Smooth muscle cell of trachea (primary cell): Measurements from ENCODE around the gene MORF4L2. TPM values are rescaled to one million over a fixed set of nuclear protein-coding genes. Genes with fewer than 3 reads are reported as not detected.

Source experiments
- total RNA-seq: library from RNA; depleted of rRNA; stranded (reverse); fragments of >200 nt; gene quantifications from 2 replicates; pipeline ENCODE4 v1.2.1, GENCODE V29; 2014

Gene MORF4L2, protein sequence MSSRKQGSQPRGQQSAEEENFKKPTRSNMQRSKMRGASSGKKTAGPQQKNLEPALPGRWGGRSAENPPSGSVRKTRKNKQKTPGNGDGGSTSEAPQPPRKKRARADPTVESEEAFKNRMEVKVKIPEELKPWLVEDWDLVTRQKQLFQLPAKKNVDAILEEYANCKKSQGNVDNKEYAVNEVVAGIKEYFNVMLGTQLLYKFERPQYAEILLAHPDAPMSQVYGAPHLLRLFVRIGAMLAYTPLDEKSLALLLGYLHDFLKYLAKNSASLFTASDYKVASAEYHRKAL
- total RNA-seq, result 396 and 849 TPM in 2 replicates

GRCh38 chrX:103686199-103687072, at the start of gene MORF4L2:
TSS of gene MORF4L2 (minus strand) at chrX:103686699. CDS start at chrX:103677027, 9,672 bp downstream.

DNA sequence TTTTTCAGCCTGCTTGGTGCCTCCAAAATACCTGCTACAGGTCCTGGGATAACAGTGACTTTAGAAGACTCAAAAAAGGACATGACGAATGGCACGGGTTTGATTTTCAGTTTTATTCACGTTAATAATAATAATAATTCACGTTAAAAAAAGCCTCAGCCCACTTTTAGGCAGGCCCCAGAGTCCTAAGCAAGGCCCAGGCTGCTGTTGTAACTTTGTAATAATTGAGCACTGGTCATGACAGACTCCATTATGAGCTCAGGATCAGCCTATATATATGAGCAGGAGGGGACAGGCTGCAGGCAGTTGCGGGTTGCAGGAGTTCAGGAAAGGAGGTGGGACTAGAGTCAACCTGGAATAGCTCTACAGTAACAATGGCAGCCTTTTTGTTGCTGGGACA, 24.1 kb upstream of the MORF4L2 start, which contains the start of gene TMEM31:
TMEM31 (plus strand) TSS at position 301 of the 400 bp plus-strand sequence. CDS start 1,350 bp downstream, outside the sequence.

GRCh38 chrX:103628386-103629317, 57.8 kb downstream of the MORF4L2 start, which contains the start of gene TCEAL1:
TSS of gene TCEAL1 (plus strand) at chrX:103628975. CDS start at chrX:103629917, 942 bp downstream.

Other genes starting within 250 kb of the MORF4L2 start
- gene RAB40A, start 167.2 kb downstream of the MORF4L2 start, total RNA-seq, result under 0.01 and 0.15 TPM in 2 replicates
- gene TCEAL4, start 101.2 kb downstream of the MORF4L2 start, total RNA-seq, result 32.6 and 43.5 TPM in 2 replicates
- 15.5 and 17.7 TPM in 2 replicates for gene TCEAL3, start 78.7 kb downstream of the MORF4L2 start, total RNA-seq
- 20.5 and 30.8 TPM in 2 replicates for gene TCEAL1, start 57.7 kb downstream of the MORF4L2 start, total RNA-seq
- gene TMEM31, start 24.2 kb upstream of the MORF4L2 start, total RNA-seq, result 0.17 TPM in 1 of 2 replicates, not detected in the other
- 0.44 and 1.5 TPM in 2 replicates for gene PLP1, start 90.1 kb upstream of the MORF4L2 start, total RNA-seq
- gene RAB9B, start 145.6 kb upstream of the MORF4L2 start, total RNA-seq, result 0.66 and 0.73 TPM in 2 replicates